Esophagus muscularis mucosa (tissue), 3 donors: Measurements from ENCODE around the gene CTIF.

Source experiments
- EP300 ChIP-seq: sonication (generic); formaldehyde crosslinking; IDR thresholded peaks from one replicate; pipeline ENCODE4 v1.6.1; 2017; ENCODE audit warnings: antibody characterized with exemption
- TF ChIP-seq, protein P1 (sequence below), 3 experiments: fragments of 200-600 bp in 2 of 3; fragments of 450-650 bp in 1 of 3; sonication (generic) in 2 of 3; IDR thresholded peaks; one replicate each; pipeline ENCODE4 v1.5.1; 2017 to 2019; ENCODE audit warnings: antibody characterized with exemption in 3 of 3, mild to moderate bottlenecking in 2 of 3, moderate library complexity in 1 of 3

GRCh38 chr18:48838166-48838775, 299.4 kb downstream of the CTIF start:
- TF ChIP-seq, protein P1, sequence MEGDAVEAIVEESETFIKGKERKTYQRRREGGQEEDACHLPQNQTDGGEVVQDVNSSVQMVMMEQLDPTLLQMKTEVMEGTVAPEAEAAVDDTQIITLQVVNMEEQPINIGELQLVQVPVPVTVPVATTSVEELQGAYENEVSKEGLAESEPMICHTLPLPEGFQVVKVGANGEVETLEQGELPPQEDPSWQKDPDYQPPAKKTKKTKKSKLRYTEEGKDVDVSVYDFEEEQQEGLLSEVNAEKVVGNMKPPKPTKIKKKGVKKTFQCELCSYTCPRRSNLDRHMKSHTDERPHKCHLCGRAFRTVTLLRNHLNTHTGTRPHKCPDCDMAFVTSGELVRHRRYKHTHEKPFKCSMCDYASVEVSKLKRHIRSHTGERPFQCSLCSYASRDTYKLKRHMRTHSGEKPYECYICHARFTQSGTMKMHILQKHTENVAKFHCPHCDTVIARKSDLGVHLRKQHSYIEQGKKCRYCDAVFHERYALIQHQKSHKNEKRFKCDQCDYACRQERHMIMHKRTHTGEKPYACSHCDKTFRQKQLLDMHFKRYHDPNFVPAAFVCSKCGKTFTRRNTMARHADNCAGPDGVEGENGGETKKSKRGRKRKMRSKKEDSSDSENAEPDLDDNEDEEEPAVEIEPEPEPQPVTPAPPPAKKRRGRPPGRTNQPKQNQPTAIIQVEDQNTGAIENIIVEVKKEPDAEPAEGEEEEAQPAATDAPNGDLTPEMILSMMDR (IDR thresholded peaks at IDR 0.05) = no peak
- TF ChIP-seq EP300 = no peak
